Measurements from ENCODE around the gene CHTOP. TPM values are rescaled to one million over a fixed set of nuclear protein-coding genes. Genes with fewer than 3 reads are reported as not detected.
"Not testable (repeated sequence)": the region's sequence is repeated elsewhere in the genome, so short reads cannot be mapped to it uniquely, and the experiment has no call there.

CHTOP gene
- total and polyA plus RNA-seq, 8 donors: 54.5 to 125 (median 113) TPM

- Histone ChIP-seq H3K4me1 (no peaks in the 10 kb centered on the region), H3K9me3 (no peaks in the 10 kb centered on the region), H3K4me3 (no peak overlapping the region), H3K27ac (no peak overlapping the region), H3K27me3 (no peaks in the 10 kb centered on the region), H3K36me3 (no peaks in the 10 kb centered on the region)
- DNase-seq (no peak), ATAC-seq (no peak)
- no peak for TF ChIP-seq CTCF (IDR thresholded peaks at IDR 0.05)
- intact Hi-C loops (cut with DNase I): no loop called here
Measured at GRCh38 chr1:153587314-153587713, 46.6 kb upstream of the CHTOP start.

GRCh38 chr1:153588033-153588432, 45.8 kb upstream of the CHTOP start:
- intact Hi-C loops (cut with DNase I); H3K27me3 ChIP-seq: not testable (repeated sequence)

GRCh38 chr1:153588482-153588881, 45.4 kb upstream of the CHTOP start:
- ATAC-seq: no peak
- no peaks in the 10 kb centered on the region for H3K36me3 ChIP-seq
- H3K27ac ChIP-seq: no peak overlapping the region
- H3K4me3 ChIP-seq: no peak overlapping the region
- H3K4me1 ChIP-seq: no peaks in the 10 kb centered on the region
- H3K27me3 ChIP-seq: no peaks in the 10 kb centered on the region
- no peak for TF ChIP-seq CTCF (IDR thresholded peaks at IDR 0.05)
- no peaks in the 10 kb centered on the region for H3K9me3 ChIP-seq
- intact Hi-C loops (cut with DNase I): no loop called here
- DNase-seq: no peak

More at GRCh38 chr1:153588033-153588432, 45.8 kb upstream of the CHTOP start:
- H3K36me3 ChIP-seq, H3K27ac ChIP-seq, H3K4me3 ChIP-seq, ATAC-seq, H3K4me1 ChIP-seq, DNase-seq, H3K9me3 ChIP-seq: not testable (repeated sequence)

GRCh38 chr1:153592748-153593147, 41.1 kb upstream of the CHTOP start:
- Histone ChIP-seq H3K9me3 (no peaks in the 10 kb centered on the region), H3K27ac (no peak overlapping the region), H3K27me3 (no peaks in the 10 kb centered on the region), H3K4me1 (no peaks in the 10 kb centered on the region), H3K4me3 (no peak overlapping the region), H3K36me3 (no peaks in the 10 kb centered on the region)
- TF ChIP-seq CTCF (IDR thresholded peaks at IDR 0.05): no peak
- no peak for ATAC-seq
- no peak for DNase-seq
- intact Hi-C loops (cut with DNase I): no loop called here

- no peak overlapping the region for H3K27ac ChIP-seq
- no peaks in the 10 kb centered on the region for H3K36me3 ChIP-seq
- intact Hi-C loops (cut with DNase I): no loop called here
- H3K9me3 ChIP-seq: no peaks in the 10 kb centered on the region
- no peaks in the 10 kb centered on the region for H3K27me3 ChIP-seq
- DNase-seq (no peak), ATAC-seq (no peak)
- no peak overlapping the region for H3K4me3 ChIP-seq
- TF ChIP-seq CTCF (IDR thresholded peaks at IDR 0.05): no peak
- peaks cover 0 to 17% of the 10 kb centered on the region in 2 donors for H3K4me1 ChIP-seq
Measured at GRCh38 chr1:153597206-153597605, 36.7 kb upstream of the CHTOP start.

Data from left lung (tissue), 10 donors.